Chondrocyte (in vitro differentiated cells): ENCODE results near the gene SUCLG2. TPM values are rescaled to one million over a fixed set of nuclear protein-coding genes. Genes with fewer than 3 reads are reported as not detected.
"Not testable (repeated sequence)": the region's sequence is repeated elsewhere in the genome, so short reads cannot be mapped to it uniquely, and the experiment has no call there.

Experiments used
- DNase-seq: peaks from one replicate; pipeline ENCODE4 v3.0.0; 2021; ENCODE audit warnings: mixed read lengths, low spot score
- H3K27ac Mint-ChIP-seq: one replicate; pipeline ENCODE4 v1.8.0; 2021; ENCODE audit warnings: mild to moderate bottlenecking, moderate library complexity, mixed read lengths; ENCODE audit not compliant: unreplicated experiment
- H3K27me3 Mint-ChIP-seq: 2 replicates; pipeline ENCODE4 v1.8.0; 2021; ENCODE audit warnings: low read depth, mixed read lengths
- H3K36me3 Mint-ChIP-seq: 2 replicates; pipeline ENCODE4 v1.8.0; 2021; ENCODE audit warnings: low read depth, mixed read lengths
- H3K4me1 Mint-ChIP-seq: 2 replicates; pipeline ENCODE4 v1.8.0; 2021; ENCODE audit warnings: low read depth, mild to moderate bottlenecking, mixed read lengths
- H3K4me3 Mint-ChIP-seq: one replicate; pipeline ENCODE4 v1.8.0; 2021; ENCODE audit warnings: mild to moderate bottlenecking, moderate library complexity, mixed read lengths; ENCODE audit not compliant: unreplicated experiment
- H3K9me3 Mint-ChIP-seq: 2 replicates; pipeline ENCODE4 v1.8.0; 2021; ENCODE audit warnings: low read depth, mixed read lengths
- CTCF ChIP-seq: fragments of 200-600 bp; sonication (generic); IDR thresholded peaks from 2 replicates; pipeline ENCODE4 v1.5.0; 2021; ENCODE audit warnings: antibody characterized with exemption, mild to moderate bottlenecking, moderate library complexity
- total RNA-seq: library from RNA; stranded (reverse); gene quantifications from 3 replicates; pipeline ENCODE4 v1.2.1, GENCODE V29; 2021

The SUCLG2 gene
- total RNA-seq, 1 donor from 2014 or later, result 24.3 TPM

- H3K27ac Mint-ChIP-seq, result no peak overlapping the region
- peaks cover 1% of the 10 kb centered on the region for H3K36me3 Mint-ChIP-seq
- DNase-seq, result no peak
- TF ChIP-seq CTCF, result no peak
- H3K9me3 Mint-ChIP-seq, result no peaks in the 10 kb centered on the region
- no peaks in the 10 kb centered on the region for H3K27me3 Mint-ChIP-seq
- no peaks in the 10 kb centered on the region for H3K4me1 Mint-ChIP-seq
- no peak overlapping the region for H3K4me3 Mint-ChIP-seq
These were observed 96.5 kb downstream of the SUCLG2 start for GRCh38 chr3:67557848-67558355.

- Mint-ChIP-seq H3K4me3 (no peak overlapping the region), H3K27ac (no peak overlapping the region), H3K36me3 (peaks cover 2% of the 10 kb centered on the region), H3K27me3 (no peaks in the 10 kb centered on the region), H3K4me1 (no peaks in the 10 kb centered on the region), H3K9me3 (no peaks in the 10 kb centered on the region)
- DNase-seq, result no peak
- no peak for TF ChIP-seq CTCF
These were observed 102.9 kb downstream of the SUCLG2 start for GRCh38 chr3:67551361-67552016.

GRCh38 chr3:67550541-67550940 lies 103.9 kb downstream of the SUCLG2 start:
- no peaks in the 10 kb centered on the region for H3K9me3 Mint-ChIP-seq
- H3K36me3 Mint-ChIP-seq, result peaks cover 2% of the 10 kb centered on the region
- no peak for DNase-seq
- no peaks in the 10 kb centered on the region for H3K27me3 Mint-ChIP-seq
- H3K27ac Mint-ChIP-seq, result no peak overlapping the region
- H3K4me1 Mint-ChIP-seq, result peaks cover 3% of the 10 kb centered on the region
- no peak for TF ChIP-seq CTCF
- no peak overlapping the region for H3K4me3 Mint-ChIP-seq

- DNase-seq, H3K27ac Mint-ChIP-seq, H3K27me3 Mint-ChIP-seq, H3K4me3 Mint-ChIP-seq, H3K36me3 Mint-ChIP-seq: not testable (repeated sequence)
- H3K4me1 Mint-ChIP-seq, result peaks cover 32% of the 10 kb centered on the region
- peaks cover 13% of the 10 kb centered on the region for H3K9me3 Mint-ChIP-seq
These were observed 111.7 kb downstream of the SUCLG2 start for GRCh38 chr3:67542502-67543250.

- peaks cover 26% of the 10 kb centered on the region for H3K4me1 Mint-ChIP-seq
- H3K27ac Mint-ChIP-seq, result no peak overlapping the region
- TF ChIP-seq CTCF, result no peak
- no peak for DNase-seq
- no peak overlapping the region for H3K4me3 Mint-ChIP-seq
- H3K9me3 Mint-ChIP-seq, result peaks cover 15% of the 10 kb centered on the region
- H3K27me3 Mint-ChIP-seq, result no peaks in the 10 kb centered on the region
- peaks cover 8% of the 10 kb centered on the region for H3K36me3 Mint-ChIP-seq
These were observed 114.1 kb downstream of the SUCLG2 start for GRCh38 chr3:67540198-67540894.

- H3K4me3 Mint-ChIP-seq, DNase-seq, H3K27me3 Mint-ChIP-seq, H3K36me3 Mint-ChIP-seq, H3K27ac Mint-ChIP-seq, H3K4me1 Mint-ChIP-seq: not testable (repeated sequence)
- H3K9me3 Mint-ChIP-seq, result peaks cover 12% of the 10 kb centered on the region
These were observed 117.2 kb downstream of the SUCLG2 start for GRCh38 chr3:67537203-67537602.
